Psoas muscle (tissue), 8 donors: ENCODE results near the gene SETD3. TPM values are rescaled to one million over a fixed set of nuclear protein-coding genes. Genes with fewer than 3 reads are reported as not detected.

Source experiments
- ATAC-seq, 4 donors: fragments of 200-7000 bp; cut with Tn5 transposase; one replicate each; pipeline ENCODE4 v1.9.1; 2020; ENCODE audit warnings: moderate library complexity in 3 of 4, mild to moderate bottlenecking in 2 of 4
- DNase-seq, 2 donors: peaks; one replicate each; pipeline ENCODE4 v3.0.0-alpha.2; 2020
- H3K27ac ChIP-seq: fragments of 200-600 bp; one replicate; pipeline ENCODE4 v1.8.0; 2022
- H3K27me3 ChIP-seq, 3 donors: fragments of 200-600 bp in 1 of 3; one replicate each; pipeline versions ENCODE4 v1.6.1 to v1.8.0; 2013 to 2022; ENCODE audit warnings: low read length in 2 of 3, mild to moderate bottlenecking in 2 of 3, moderate library complexity in 1 of 3; ENCODE audit not compliant: insufficient read depth in 3 of 3
- H3K36me3 ChIP-seq, 2 donors: fragments of 200-600 bp in 1 of 2; one replicate each; pipeline versions ENCODE4 v1.6.1 to v1.8.0; 2013 to 2022; ENCODE audit warnings: low read depth in 1 of 2, mild to moderate bottlenecking in 1 of 2, moderate library complexity in 1 of 2; ENCODE audit not compliant: insufficient read depth in 1 of 2
- H3K4me1 ChIP-seq: fragments of 200-600 bp; one replicate; pipeline ENCODE4 v1.8.0; 2022
- H3K4me3 ChIP-seq: fragments of 200-600 bp; one replicate; pipeline ENCODE4 v1.8.0; 2022; ENCODE audit warnings: mild to moderate bottlenecking
- H3K9me3 ChIP-seq: fragments of 200-600 bp; one replicate; pipeline ENCODE4 v1.8.0; 2022
- CTCF ChIP-seq: fragments of 200-600 bp; IDR thresholded peaks from one replicate; pipeline ENCODE4 v1.8.0; 2022; ENCODE audit warnings: antibody characterized with exemption
- WGBS, 3 donors: extraction: QIAGEN DNeasy Blood & Tissue Kit; methylation state at CpG; one replicate each; pipeline versions ENCODE4 v1.1.6 to v1.1.7; 2013; 5-methylcytosine and 5-hydroxymethylcytosine counted together
- intact Hi-C, 2 donors: fragments of 100-400 bp; cut with DNase I; formaldehyde crosslinking; loops; one replicate each; pipeline versions ENCODE4 v1.11.0 to v1.14.2; 2022
- polyA plus RNA-seq, 3 donors: library from polyadenylated mRNA; stranded (reverse); fragments of 200-250 nt; gene quantifications; one replicate each; pipeline ENCODE4 v1.2.3, GENCODE V29; 2013
- total RNA-seq, 4 donors: library from RNA; stranded (reverse); fragmentation: NEBNext Ultra II Directional in 2 of 4; extraction: Animal tissue kit (Norgen Biotek cat#: 25700) in 2 of 4; gene quantifications; one replicate each; pipeline versions ENCODE4 v1.2.1 to v1.2.4, GENCODE V29; 2021 to 2023
- donor health status: healthy with polysubstance abuse.
- donor health status: DM: no; HTN: no; CAD: no; lungs with moderate emphysema.
- donor health status: Bipolar disorder and iron deficiency.
- donor health status: healthy.
- donor health status: DM: yes; HTN: yes; CAD: no.
- donor health status: DM: no; HTN: no; CAD: no.
- donor health status: DM: no; HTN: no; CAD: no.
- donor health status: DM: yes; HTN: yes; CAD: no.

The SETD3 gene
- total and polyA plus RNA-seq, 7 donors = 84.0 to 177 (median 123) TPM

- Histone ChIP-seq H3K27me3 (peaks cover 0 to 40% (median 9%) of the 10 kb centered on the region in 3 donors), H3K36me3 (no peaks in the 10 kb centered on the region), H3K27ac (no peak overlapping the region), H3K9me3 (no peaks in the 10 kb centered on the region), H3K4me3 (no peak overlapping the region), H3K4me1 (no peaks in the 10 kb centered on the region)
- no peak for ATAC-seq
- no peak for TF ChIP-seq CTCF
- no peak for DNase-seq
- intact Hi-C loops = no loop called here
- 61 to 76% (median 61%) methylated on average over 8 of the region's 8 CpGs for WGBS, 3 donors
These were observed 99.0 kb downstream of the SETD3 start for GRCh38 chr14:99381688-99382060.

- 64 to 72% (median 65%) methylated on average over 18 of the region's 18 CpGs for WGBS, 3 donors
- ATAC-seq = no peak
- no peaks in the 10 kb centered on the region for H3K36me3 ChIP-seq
- intact Hi-C loops = no loop called here
- no peak overlapping the region for H3K4me3 ChIP-seq
- H3K27me3 ChIP-seq = peaks cover 0 to 39% (median 9%) of the 10 kb centered on the region in 3 donors
- no peaks in the 10 kb centered on the region for H3K9me3 ChIP-seq
- no peak overlapping the region for H3K27ac ChIP-seq
- no peak for TF ChIP-seq CTCF
- no peak for DNase-seq
- H3K4me1 ChIP-seq = no peaks in the 10 kb centered on the region
These were observed 99.5 kb downstream of the SETD3 start for GRCh38 chr14:99380991-99381687.

GRCh38 chr14:99380402-99380801 lies 100.3 kb downstream of the SETD3 start:
- TF ChIP-seq CTCF = no peak
- no peak for ATAC-seq

GRCh38 chr14:99378782-99379214 lies 101.9 kb downstream of the SETD3 start:
- intact Hi-C loops = no loop called here
- Histone ChIP-seq H3K4me3 (no peak overlapping the region), H3K9me3 (no peaks in the 10 kb centered on the region), H3K36me3 (no peaks in the 10 kb centered on the region), H3K27me3 (peaks cover 0 to 22% (median 4%) of the 10 kb centered on the region in 3 donors), H3K27ac (no peak overlapping the region), H3K4me1 (no peaks in the 10 kb centered on the region)
- DNase-seq (no peak), ATAC-seq (no peak)
- 50 to 61% (median 51%) methylated on average over 9 of the region's 9 CpGs for WGBS, 3 donors
- no peak for TF ChIP-seq CTCF

More at GRCh38 chr14:99380402-99380801, 100.3 kb downstream of the SETD3 start:
- whole genome bisulfite sequencing, 3 donors = 46 to 51% (median 48%) methylated on average over 5 of the region's 5 CpGs
- no peaks in the 10 kb centered on the region for H3K9me3 ChIP-seq
- DNase-seq = no peak
- no peak overlapping the region for H3K4me3 ChIP-seq
- intact Hi-C loops = no loop called here
- H3K36me3 ChIP-seq = no peaks in the 10 kb centered on the region
- no peak overlapping the region for H3K27ac ChIP-seq
- peaks cover 0 to 32% (median 9%) of the 10 kb centered on the region in 3 donors for H3K27me3 ChIP-seq
- H3K4me1 ChIP-seq = no peaks in the 10 kb centered on the region

- no peak for TF ChIP-seq CTCF
- WGBS, 3 donors = 83 to 90% (median 85%) methylated on average over 9 of the region's 9 CpGs
- Histone ChIP-seq H3K27me3 (peaks cover 0 to 27% (median 3%) of the 10 kb centered on the region in 3 donors), H3K36me3 (no peaks in the 10 kb centered on the region), H3K9me3 (no peaks in the 10 kb centered on the region), H3K4me3 (no peak overlapping the region), H3K4me1 (no peaks in the 10 kb centered on the region), H3K27ac (no peak overlapping the region)
- intact Hi-C loops = no loop called here
- DNase-seq (no peak), ATAC-seq (no peak)
These were observed 102.7 kb downstream of the SETD3 start for GRCh38 chr14:99377951-99378350.
